Brain microvascular endothelial cell (primary cell): ENCODE results near the gene IL31RA.

Source experiments
- DNase-seq: peaks from one replicate; pipeline ENCODE4 v3.0.0-alpha.2; 2020
- H3K27ac ChIP-seq: fragments of 250-450 bp; sonication (Bioruptor Pico); 2 replicates; pipeline ENCODE4 v1.5.1; 2020; ENCODE audit warnings: mild to moderate bottlenecking, moderate library complexity
- H3K27me3 ChIP-seq: fragments of 250-450 bp; sonication (Bioruptor Pico); replicated peaks from 2 replicates; pipeline ENCODE4 v1.5.1; 2020; ENCODE audit warnings: mild to moderate bottlenecking
- H3K36me3 ChIP-seq: fragments of 250-450 bp; sonication (Bioruptor Pico); replicated peaks from 2 replicates; pipeline ENCODE4 v1.5.1; 2020; ENCODE audit warnings: mild to moderate bottlenecking
- H3K4me3 ChIP-seq: 2 replicates; pipeline ENCODE4 v1.5.1; 2011; ENCODE audit warnings: low read depth, mild to moderate bottlenecking, control low read depth, low read length, moderate library complexity
- CTCF ChIP-seq: IDR thresholded peaks from 2 replicates; pipeline ENCODE4 v1.5.1; 2011; ENCODE audit warnings: low read depth, mild to moderate bottlenecking, moderate library complexity, low read length, control low read depth, inconsistent platforms; ENCODE audit errors: missing control alignments
- in situ Hi-C: cut with HindIII; loops from 2 replicates; pipeline ENCODE4 v1.10.0; 2017; ENCODE audit warnings: low sequenced_read_pairs, low pct_ligation_motif_present

IL31RA gene

GRCh38 chr5:55916986-55917385 is 65.8 kb downstream of the IL31RA start:
- in situ Hi-C loops, result no loop called here
- Histone ChIP-seq H3K36me3 (no peaks in the 10 kb centered on the region), H3K4me3 (no peak overlapping the region), H3K27ac (no peak overlapping the region), H3K27me3 (no peaks in the 10 kb centered on the region)
- DNase-seq, result no peak
- TF ChIP-seq CTCF, result no peak

- Histone ChIP-seq H3K27me3 (no peaks in the 10 kb centered on the region), H3K36me3 (no peaks in the 10 kb centered on the region), H3K4me3 (no peak overlapping the region), H3K27ac (no peak overlapping the region)
- in situ Hi-C loops, result no loop called here
- TF ChIP-seq CTCF, result no peak
- DNase-seq, result no peak
These were observed 66.4 kb downstream of the IL31RA start for GRCh38 chr5:55917402-55918086.

GRCh38 chr5:55918087-55919035 is 67.2 kb downstream of the IL31RA start:
- Histone ChIP-seq H3K4me3 (no peak overlapping the region), H3K27me3 (no peaks in the 10 kb centered on the region), H3K36me3 (no peaks in the 10 kb centered on the region), H3K27ac (no peak overlapping the region)
- in situ Hi-C loops, result no loop called here
- no peak for DNase-seq
- no peak for TF ChIP-seq CTCF

- no peaks in the 10 kb centered on the region for H3K27me3 ChIP-seq
- H3K4me3 ChIP-seq, result no peak overlapping the region
- TF ChIP-seq CTCF, result no peak
- in situ Hi-C loops, result no loop called here
- H3K27ac ChIP-seq, result no peak overlapping the region
- no peaks in the 10 kb centered on the region for H3K36me3 ChIP-seq
- DNase-seq, result no peak
These were observed 68.5 kb downstream of the IL31RA start for GRCh38 chr5:55919625-55920024.

GRCh38 chr5:55920784-55921183 is 69.6 kb downstream of the IL31RA start:
- in situ Hi-C loops, result no loop called here
- Histone ChIP-seq H3K36me3 (no peaks in the 10 kb centered on the region), H3K27me3 (no peaks in the 10 kb centered on the region), H3K27ac (no peak overlapping the region), H3K4me3 (no peak overlapping the region)
- peak; percentile 23 for DNase-seq
- peak; percentile 74 for TF ChIP-seq CTCF
